Measurements from ENCODE around the gene NAB2. TPM values are rescaled to one million over a fixed set of nuclear protein-coding genes. Genes with fewer than 3 reads are reported as not detected.

The NAB2 gene
- total RNA-seq, 4 donors from 2014 or later, result 11.8 to 48.0 (median 16.1) TPM

DNA sequence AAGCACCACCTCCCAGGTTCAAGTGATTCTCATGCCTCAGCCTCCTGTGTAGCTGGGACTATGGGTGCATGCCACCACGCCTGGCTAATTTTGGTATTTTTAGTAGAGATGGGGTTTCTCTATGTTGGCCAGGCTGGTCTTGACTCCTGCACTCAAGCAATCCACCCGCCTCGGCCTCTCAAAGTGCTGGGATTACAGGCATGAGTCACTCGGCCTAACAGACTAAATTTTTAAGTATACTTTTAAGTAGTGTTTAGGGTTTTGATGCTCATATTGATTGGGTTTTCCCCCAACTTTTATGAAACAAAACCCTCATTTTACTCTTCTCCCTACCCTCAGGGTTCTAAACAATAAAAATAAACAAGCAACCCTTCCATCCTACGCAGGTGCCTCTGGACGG is 44.4 kb upstream of the NAB2 start:
- H3K4me3 ChIP-seq (replicated peaks in 1 of 3), result no peak overlapping the region
- H3K36me3 ChIP-seq, result no peaks in the 10 kb centered on the region
- no peaks in the 10 kb centered on the region for H3K9me3 ChIP-seq
- H3K27me3 ChIP-seq, result no peaks in the 10 kb centered on the region
- intact Hi-C loops (cut with DNase I), result no loop called here
- no peaks in the 10 kb centered on the region for H3K4me1 ChIP-seq
- H3K27ac ChIP-seq, result no peak overlapping the region
- 82 to 83% methylated on average over 6 of the region's 6 CpGs for WGBS, 2 donors
- TF ChIP-seq, protein P1, sequence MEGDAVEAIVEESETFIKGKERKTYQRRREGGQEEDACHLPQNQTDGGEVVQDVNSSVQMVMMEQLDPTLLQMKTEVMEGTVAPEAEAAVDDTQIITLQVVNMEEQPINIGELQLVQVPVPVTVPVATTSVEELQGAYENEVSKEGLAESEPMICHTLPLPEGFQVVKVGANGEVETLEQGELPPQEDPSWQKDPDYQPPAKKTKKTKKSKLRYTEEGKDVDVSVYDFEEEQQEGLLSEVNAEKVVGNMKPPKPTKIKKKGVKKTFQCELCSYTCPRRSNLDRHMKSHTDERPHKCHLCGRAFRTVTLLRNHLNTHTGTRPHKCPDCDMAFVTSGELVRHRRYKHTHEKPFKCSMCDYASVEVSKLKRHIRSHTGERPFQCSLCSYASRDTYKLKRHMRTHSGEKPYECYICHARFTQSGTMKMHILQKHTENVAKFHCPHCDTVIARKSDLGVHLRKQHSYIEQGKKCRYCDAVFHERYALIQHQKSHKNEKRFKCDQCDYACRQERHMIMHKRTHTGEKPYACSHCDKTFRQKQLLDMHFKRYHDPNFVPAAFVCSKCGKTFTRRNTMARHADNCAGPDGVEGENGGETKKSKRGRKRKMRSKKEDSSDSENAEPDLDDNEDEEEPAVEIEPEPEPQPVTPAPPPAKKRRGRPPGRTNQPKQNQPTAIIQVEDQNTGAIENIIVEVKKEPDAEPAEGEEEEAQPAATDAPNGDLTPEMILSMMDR (IDR thresholded peaks at IDR 0.05), result no peak
- TF ChIP-seq POLR2A (IDR thresholded peaks at IDR 0.05), result no peak
- no peak for DNase-seq

DNA sequence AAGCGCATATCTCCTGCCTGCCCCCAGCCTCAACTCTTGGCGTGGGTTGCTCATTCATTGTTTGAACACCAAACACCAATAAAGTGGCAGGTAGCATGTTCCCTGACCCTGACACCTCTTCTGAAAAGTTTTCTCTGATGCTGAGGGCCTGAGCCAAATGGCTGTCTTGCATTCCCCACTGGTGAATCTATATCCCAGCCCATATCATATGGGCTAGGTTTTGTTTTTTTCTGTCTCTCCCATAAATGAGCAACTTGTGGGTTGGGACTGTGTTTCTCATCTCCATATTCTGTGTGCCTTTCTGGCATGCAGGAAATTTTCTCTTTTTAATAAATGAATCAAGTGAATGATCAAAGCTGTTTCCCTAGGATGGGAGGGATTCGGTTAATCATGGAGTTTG is 44.0 kb upstream of the NAB2 start:
- no peak for DNase-seq
- TF ChIP-seq POLR2A (IDR thresholded peaks at IDR 0.05), result no peak
- TF ChIP-seq, protein P1 (IDR thresholded peaks at IDR 0.05), result no peak
- intact Hi-C loops (cut with DNase I), result no loop called here

DNA sequence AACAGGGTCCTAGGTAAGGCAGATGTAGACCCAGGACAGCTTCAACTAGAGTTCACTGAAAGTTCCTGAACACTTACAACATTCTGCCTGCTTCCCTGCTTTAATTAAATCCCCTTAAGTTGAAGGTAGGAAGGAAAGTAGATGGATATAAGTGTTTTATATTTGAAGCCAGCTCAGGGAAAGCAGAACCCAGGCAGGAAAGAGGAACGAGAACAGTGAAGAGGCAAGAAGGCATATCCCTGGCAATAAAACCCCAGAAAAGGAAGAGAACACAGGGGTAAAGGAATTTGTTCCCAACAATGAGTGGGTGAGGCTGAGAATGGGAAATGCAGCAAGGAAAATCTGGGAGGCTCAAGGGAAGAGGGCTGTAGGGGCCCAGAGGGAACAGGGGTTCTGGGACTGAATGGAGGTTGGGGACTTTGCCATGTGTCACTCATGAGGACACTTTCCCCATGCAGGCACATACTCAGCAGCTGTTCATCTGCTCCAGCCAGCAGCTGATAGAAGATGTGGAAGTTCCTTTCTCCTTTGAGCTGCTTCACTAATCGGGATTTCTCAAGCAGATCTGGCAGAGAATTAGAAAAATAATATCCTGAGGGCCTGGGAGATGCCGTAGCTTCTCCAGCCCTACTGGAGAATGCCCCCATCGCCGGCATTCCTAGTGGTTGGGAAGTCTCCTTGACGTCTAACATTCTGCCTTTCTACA is 42.7 kb upstream of the NAB2 start:
- Histone ChIP-seq H3K27ac (no peak overlapping the region), H3K4me3 (replicated peaks in 1 of 3) (no peak overlapping the region), H3K36me3 (no peaks in the 10 kb centered on the region), H3K27me3 (no peaks in the 10 kb centered on the region), H3K4me1 (no peaks in the 10 kb centered on the region), H3K9me3 (no peaks in the 10 kb centered on the region)
- no peak for TF ChIP-seq POLR2A (IDR thresholded peaks at IDR 0.05)
- TF ChIP-seq, protein P1 (IDR thresholded peaks at IDR 0.05), result no peak
- intact Hi-C loops (cut with DNase I), result no loop called here
- WGBS, 2 donors, result 64 to 74% methylated on average over 6 of the region's 6 CpGs
- DNase-seq, result no peak

More for the DNA sequence above, 44.0 kb upstream of the NAB2 start:
- H3K4me1 ChIP-seq, result no peaks in the 10 kb centered on the region
- no peaks in the 10 kb centered on the region for H3K27me3 ChIP-seq
- H3K36me3 ChIP-seq, result no peaks in the 10 kb centered on the region
- no peaks in the 10 kb centered on the region for H3K9me3 ChIP-seq
- 87 to 93% methylated on average over 3 of the region's 3 CpGs for WGBS, 2 donors
- H3K27ac ChIP-seq, result no peak overlapping the region
- no peak overlapping the region for H3K4me3 ChIP-seq (replicated peaks in 1 of 3)

DNA sequence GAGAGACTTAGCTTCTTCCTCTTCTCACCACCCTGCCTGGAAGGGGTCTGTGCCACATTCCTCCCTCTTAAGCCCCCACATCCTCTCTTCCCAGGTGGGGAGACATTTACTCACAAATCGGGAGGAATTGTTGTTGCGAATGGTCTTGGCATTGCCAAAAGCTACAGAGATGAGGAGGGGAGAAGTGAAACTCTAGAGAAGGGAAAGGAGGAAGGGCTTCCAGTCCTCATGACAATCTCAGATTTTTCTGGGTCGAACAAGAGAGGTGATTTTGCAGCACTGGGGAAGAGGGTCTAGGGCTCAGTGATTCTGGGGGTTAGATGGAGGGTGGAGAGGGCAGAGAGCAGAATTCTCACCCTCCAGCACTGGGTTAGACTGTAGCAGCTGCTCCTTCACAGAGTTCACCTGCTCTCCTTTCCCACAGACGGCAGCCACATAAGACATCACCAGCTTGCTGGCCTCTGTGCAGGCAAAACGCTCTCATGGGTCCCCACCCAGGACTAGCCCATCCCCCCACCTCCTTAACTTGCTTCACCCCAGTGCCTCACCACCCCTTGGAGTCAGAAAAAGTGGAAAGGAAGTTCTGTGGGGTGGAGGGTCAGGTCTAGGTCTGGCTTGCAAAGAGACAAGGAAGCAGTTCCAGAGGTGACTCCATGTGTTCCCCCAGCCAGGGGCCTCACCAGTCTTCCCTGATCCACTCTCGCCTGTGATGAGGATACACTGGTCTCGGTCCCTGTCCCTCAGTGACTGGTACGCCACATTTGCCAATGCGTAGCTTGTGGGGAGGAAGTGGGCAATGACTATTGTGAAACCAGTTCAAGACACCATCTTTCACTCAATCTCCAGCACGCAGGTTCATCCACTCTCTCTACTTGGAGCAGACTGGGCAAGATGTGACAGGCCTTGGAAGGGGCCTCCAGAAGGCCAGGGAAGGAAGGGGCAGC is 41.7 kb upstream of the NAB2 start:
- Histone ChIP-seq H3K36me3 (no peaks in the 10 kb centered on the region), H3K27ac (no peak overlapping the region), H3K9me3 (no peaks in the 10 kb centered on the region), H3K27me3 (no peaks in the 10 kb centered on the region), H3K4me1 (no peaks in the 10 kb centered on the region), H3K4me3 (replicated peaks in 1 of 3) (no peak overlapping the region)
- DNase-seq, result no peak
- no peak for TF ChIP-seq POLR2A (IDR thresholded peaks at IDR 0.05)
- TF ChIP-seq, protein P1 (IDR thresholded peaks at IDR 0.05), result no peak
- intact Hi-C loops (cut with DNase I), result no loop called here
- WGBS, 2 donors, result 73 to 78% methylated on average over 10 of the region's 10 CpGs

DNA sequence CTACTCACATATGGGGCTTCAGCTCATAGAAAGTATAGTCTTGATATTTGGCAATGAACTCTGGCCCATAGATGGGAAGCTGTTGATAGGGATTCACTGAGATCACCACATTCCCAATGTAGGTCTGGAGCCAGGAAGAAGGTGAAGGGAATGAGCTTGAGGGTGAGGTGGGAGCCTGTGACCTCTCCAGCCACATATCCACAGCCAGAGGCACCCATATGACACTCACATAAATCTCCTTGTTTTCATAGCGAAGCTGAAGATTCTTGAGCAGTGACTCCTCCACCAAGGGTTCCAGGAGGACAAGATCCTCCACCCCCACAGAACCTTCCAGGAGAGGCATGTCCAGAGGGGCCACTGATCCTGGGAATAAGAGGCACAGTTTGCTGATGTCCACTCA is 40.9 kb upstream of the NAB2 start:
- Histone ChIP-seq H3K27ac (no peak overlapping the region), H3K9me3 (no peaks in the 10 kb centered on the region), H3K36me3 (no peaks in the 10 kb centered on the region), H3K4me3 (replicated peaks in 1 of 3) (no peak overlapping the region), H3K4me1 (no peaks in the 10 kb centered on the region), H3K27me3 (no peaks in the 10 kb centered on the region)
- 100% methylated on average over 1 of the region's 1 CpG for WGBS, 2 donors
- intact Hi-C loops (cut with DNase I), result no loop called here
- no peak for TF ChIP-seq POLR2A (IDR thresholded peaks at IDR 0.05)
- TF ChIP-seq, protein P1 (IDR thresholded peaks at IDR 0.05), result no peak
- no peak for DNase-seq

Data from thyroid gland (tissue), 4 donors.